ENCODE measurements around the gene PRICKLE3.

GRCh38 chrX:49167740-49168108, 18.4 kb downstream of the PRICKLE3 start:
- TF ChIP-seq, protein P1, sequence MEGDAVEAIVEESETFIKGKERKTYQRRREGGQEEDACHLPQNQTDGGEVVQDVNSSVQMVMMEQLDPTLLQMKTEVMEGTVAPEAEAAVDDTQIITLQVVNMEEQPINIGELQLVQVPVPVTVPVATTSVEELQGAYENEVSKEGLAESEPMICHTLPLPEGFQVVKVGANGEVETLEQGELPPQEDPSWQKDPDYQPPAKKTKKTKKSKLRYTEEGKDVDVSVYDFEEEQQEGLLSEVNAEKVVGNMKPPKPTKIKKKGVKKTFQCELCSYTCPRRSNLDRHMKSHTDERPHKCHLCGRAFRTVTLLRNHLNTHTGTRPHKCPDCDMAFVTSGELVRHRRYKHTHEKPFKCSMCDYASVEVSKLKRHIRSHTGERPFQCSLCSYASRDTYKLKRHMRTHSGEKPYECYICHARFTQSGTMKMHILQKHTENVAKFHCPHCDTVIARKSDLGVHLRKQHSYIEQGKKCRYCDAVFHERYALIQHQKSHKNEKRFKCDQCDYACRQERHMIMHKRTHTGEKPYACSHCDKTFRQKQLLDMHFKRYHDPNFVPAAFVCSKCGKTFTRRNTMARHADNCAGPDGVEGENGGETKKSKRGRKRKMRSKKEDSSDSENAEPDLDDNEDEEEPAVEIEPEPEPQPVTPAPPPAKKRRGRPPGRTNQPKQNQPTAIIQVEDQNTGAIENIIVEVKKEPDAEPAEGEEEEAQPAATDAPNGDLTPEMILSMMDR (IDR thresholded peaks at IDR 0.05; ENCODE audit: low read depth, low read length, poor library complexity, severe bottlenecking) = no peak
- no peak for TF ChIP-seq EZH2phosphoT487 (IDR thresholded peaks at IDR 0.05; ENCODE audit: borderline replicate concordance, low read length)
